ENCODE data around the gene FILIP1L.

Gene FILIP1L

GRCh38 chr3:99918715-99919114, 195.6 kb downstream of the FILIP1L start:
- FAIRE-seq, result no peak

- no peak for FAIRE-seq
These were observed 198.3 kb downstream of the FILIP1L start for GRCh38 chr3:99915906-99916432.

- no peak for FAIRE-seq
These were observed 202.9 kb downstream of the FILIP1L start for GRCh38 chr3:99911433-99911832.

GRCh38 chr3:99910752-99911290, 203.5 kb downstream of the FILIP1L start:
- FAIRE-seq, result peak; percentile 11

- no peak for FAIRE-seq
These were observed 204.4 kb downstream of the FILIP1L start for GRCh38 chr3:99909714-99910495.

GRCh38 chr3:99907959-99908544, 206.2 kb downstream of the FILIP1L start:
- no peak for FAIRE-seq

GRCh38 chr3:99903869-99904268, 210.4 kb downstream of the FILIP1L start:
- FAIRE-seq, result no peak

GRCh38 chr3:99902091-99902490, 212.2 kb downstream of the FILIP1L start:
- no peak for FAIRE-seq

- no peak for FAIRE-seq
These were observed 212.9 kb downstream of the FILIP1L start for GRCh38 chr3:99901200-99901926.

- FAIRE-seq, result no peak
These were observed 214.1 kb downstream of the FILIP1L start for GRCh38 chr3:99900248-99900647.

- no peak for FAIRE-seq
These were observed 214.7 kb downstream of the FILIP1L start for GRCh38 chr3:99899603-99900002.

- FAIRE-seq, result no peak
These were observed 217.8 kb downstream of the FILIP1L start for GRCh38 chr3:99896482-99896881.

- no peak for FAIRE-seq
These were observed 218.4 kb downstream of the FILIP1L start for GRCh38 chr3:99895703-99896441.

GRCh38 chr3:99895131-99895696, 219.1 kb downstream of the FILIP1L start:
- no peak for FAIRE-seq

- FAIRE-seq, result no peak
These were observed 222.0 kb downstream of the FILIP1L start for GRCh38 chr3:99892332-99892731.

- FAIRE-seq, result no peak
These were observed 222.6 kb downstream of the FILIP1L start for GRCh38 chr3:99891610-99892285.

- no peak for FAIRE-seq
These were observed 228.4 kb downstream of the FILIP1L start for GRCh38 chr3:99885851-99886250.

- FAIRE-seq, result no peak
These were observed 229.2 kb downstream of the FILIP1L start for GRCh38 chr3:99885085-99885484.

- FAIRE-seq, result no peak
These were observed 229.8 kb downstream of the FILIP1L start for GRCh38 chr3:99884484-99884883.

GRCh38 chr3:99883693-99884092, 230.6 kb downstream of the FILIP1L start:
- no peak for FAIRE-seq

- no peak for FAIRE-seq
These were observed 231.2 kb downstream of the FILIP1L start for GRCh38 chr3:99883138-99883461.

Data from A204.1 (cell line).